GM18907 (cell line): ENCODE data around the gene THSD4.

Source experiments
- ATAC-seq: cut with Tn5 transposase; IDR thresholded peaks from one replicate; pipeline ENCODE4 v1.9.1; 2021; ENCODE audit warnings: mild to moderate bottlenecking, moderate library complexity; ENCODE audit not compliant: unreplicated experiment

Gene THSD4

DNA sequence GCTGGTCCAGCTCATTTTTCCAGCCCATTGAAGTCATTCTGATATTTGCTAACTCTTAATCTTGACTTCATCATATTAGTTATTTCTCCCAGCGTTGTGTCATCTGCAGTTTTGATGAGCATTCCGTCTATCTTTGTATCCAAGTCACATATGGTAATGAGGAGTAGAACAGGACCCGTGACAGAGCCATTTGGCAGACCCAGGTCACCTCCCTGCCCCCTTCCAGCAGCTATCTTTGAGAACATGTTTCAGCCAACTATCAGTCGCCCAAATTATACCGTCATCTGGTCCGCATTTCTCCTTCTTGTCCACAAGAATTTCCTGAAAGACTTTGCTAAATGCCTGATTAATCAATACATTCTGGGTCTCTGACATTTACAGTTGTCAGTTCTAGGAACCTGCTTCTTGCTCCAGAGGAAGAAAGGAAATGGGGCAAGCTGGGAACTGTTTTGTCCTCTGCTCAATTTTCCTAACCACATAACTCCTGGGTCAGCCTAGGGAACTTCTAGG is 347.9 kb downstream of the THSD4 start:
- no peak for ATAC-seq

DNA sequence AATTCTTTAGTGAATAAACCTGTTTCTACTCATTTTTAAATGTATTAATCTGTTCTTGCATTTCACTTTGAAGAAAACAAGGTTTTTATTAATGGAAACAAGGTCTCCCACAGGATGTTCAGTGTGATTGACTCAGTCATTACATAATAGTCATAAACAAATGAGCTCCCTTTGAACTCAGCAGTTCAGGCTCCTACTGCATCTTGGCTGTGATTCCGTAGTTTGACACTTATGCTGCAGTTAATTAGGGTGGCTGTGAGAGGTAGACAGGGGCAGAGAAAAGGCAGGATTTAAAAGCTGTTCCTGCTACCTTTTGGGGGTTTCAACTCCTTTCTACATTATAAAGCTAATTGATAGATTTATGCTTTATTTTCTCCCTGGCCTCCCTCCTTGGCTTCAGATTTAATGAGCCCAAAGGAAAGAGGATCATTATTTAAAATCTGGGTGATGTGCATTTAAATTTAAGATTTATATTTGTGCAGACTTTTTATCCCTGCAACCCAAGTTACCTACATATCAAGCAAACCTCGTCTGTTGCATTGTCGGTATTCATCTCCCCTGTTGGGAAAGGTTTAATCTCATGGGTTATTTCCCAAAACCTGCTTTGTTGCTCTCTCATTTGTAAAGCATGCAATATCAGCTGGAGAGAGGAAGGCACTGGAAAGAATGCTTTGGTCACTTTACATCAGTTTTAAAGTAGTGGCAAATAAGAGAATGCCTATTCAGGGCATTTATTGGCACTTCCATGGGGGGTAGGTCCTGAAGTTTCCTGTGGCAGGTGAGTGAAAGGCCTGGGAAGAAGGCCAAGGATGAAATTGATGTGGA is 350.1 kb downstream of the THSD4 start:
- no peak for ATAC-seq

DNA sequence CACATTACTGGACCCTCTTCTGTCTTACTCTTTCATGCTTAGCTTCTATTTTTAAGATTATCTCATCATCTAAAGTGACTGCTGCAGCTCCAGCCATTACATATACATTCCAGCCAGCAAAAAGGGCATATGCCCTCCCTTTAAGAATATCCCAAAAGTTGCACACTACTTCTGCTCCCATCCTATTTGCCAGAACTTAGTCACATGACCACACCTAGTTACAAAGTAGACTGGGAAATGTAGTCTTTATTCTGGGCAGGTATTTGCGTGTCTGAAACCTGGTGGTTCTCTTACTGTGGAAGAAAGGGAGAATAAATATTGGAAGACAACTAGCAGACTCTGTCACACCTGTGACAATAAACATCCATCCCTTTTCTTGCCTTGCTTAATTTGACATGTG is 353.4 kb downstream of the THSD4 start:
- no peak for ATAC-seq

DNA sequence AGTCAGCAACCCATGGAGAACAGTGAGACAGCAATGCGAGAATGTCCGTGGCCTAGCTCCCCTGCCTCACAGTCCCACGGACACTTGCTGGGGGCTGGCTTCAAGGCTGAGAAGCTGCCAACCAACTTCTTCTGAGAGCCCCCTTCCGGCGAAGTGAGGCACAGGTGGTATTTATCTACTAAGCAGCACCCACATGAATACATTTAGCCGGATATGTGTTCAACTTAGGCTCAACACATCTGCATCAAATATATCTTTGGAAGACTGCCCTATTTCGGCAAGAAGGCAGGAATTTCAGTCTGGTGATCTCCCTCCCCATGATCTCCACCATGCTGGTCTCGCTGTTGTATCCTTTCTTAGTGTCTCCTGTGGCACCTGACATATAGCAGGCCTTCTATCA is 354.1 kb downstream of the THSD4 start:
- ATAC-seq, result no peak

DNA sequence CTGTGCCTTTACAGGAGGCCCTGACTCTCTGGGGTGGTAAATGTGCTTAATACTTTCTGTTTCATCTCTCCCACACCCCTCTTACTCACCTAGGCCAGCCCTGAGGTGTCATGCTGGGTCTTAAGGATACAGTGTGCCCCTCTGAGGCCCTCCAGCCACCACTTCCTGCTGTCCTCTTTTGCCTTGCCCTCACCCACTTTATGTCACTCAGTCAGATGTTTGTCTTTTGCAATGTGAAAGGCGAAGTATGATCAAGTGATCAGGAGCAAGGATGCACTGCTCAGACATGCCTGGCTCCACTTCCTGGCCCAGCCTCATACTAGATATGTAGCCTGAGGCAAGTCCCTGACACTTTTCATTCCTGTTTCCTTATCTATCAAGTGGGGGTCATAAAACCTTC is 356.1 kb downstream of the THSD4 start:
- no peak for ATAC-seq

DNA sequence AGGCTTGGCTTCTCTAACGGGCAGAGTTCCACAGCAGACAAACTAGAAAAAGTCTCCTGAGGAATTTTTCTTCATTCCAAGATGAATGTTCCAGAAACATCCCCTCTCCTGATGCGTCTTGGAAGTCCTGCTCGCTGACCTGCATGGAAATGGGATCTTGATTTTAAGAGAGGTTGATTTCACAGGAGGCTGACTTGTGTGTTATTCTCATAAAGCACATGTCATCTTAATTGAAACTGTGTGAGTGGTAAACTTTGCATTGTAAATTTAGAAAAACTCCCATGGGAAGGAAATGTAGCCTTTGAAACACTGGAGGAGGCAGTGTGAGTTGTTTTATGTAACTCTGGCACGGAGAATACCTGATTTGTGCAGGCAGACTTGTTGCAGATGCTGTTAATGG is 357.3 kb downstream of the THSD4 start:
- ATAC-seq, result no peak

DNA sequence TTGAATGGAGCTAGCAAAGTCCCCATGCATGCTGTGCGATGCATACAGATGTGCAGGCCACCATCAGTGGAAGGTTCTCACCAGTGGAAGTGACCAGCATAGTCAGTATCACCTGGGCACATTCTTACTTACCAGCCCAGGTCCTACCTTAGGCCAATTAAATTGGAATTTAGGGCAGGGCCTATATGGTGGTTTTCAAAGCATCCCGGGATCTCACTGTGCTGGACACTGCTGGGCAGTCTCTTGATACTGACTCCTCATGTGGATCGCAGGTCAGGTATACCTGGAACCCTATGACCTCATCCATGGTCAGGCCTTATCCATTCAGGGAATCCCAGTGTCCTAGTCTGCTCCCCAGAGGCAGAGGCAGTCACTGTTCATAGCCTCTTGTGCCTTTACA is 358.5 kb downstream of the THSD4 start:
- ATAC-seq, result no peak

DNA sequence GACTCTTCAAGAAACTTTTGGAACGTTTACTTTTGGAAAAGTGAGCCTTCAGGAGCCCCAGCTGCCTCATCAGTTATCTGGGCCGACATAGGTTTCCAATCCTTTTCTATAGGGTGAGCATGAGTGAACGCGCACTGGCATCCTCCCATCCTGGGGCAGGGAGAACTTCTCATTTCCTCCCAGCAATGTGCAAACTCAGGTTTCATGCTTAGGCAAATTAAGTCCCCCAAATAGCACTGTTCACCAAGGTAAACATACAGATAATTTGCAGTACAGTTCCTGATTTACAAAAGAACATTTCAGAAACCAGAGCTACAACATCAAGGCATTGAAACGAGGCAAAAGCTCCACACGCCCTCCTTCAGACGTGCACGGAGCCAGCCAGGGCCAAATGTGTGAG is 361.6 kb downstream of the THSD4 start:
- no peak for ATAC-seq

DNA sequence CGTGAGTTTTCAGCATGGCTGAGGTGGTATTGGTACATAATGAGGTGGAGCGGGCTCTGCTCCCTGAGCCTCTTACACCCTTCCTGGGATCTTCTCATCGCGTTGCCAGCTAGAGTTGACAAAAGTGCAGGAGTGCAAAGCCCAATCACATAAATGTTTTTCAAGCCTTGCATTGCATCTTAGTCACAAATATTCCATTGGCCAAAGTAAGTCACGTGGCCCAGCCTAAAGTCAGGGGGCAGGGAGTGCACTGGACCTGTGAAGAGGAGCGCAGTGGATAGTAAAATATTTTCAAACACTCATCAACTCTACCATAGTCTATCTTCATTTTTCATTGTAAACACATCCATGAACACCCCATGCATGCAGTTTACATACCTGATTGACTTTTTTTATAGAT is 365.3 kb downstream of the THSD4 start:
- ATAC-seq, result no peak

DNA sequence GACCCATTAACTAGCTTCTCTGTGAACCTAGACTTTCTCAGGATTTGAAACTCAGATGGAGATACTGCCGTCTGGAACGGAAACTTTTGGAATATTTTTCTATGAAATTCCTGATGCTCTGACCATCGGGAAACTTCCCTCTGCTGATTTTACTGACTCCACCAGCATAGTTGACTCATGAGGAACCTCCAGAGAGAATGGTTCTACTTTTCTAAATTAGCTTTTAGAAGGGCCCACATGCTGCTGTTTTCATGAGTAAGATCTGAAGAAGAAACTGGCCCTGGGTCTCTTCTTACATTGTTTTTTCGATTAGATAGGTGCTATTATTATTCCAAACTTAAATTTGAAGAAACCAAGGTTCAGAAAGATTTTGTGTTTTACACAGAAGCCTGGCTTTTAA is 368.8 kb downstream of the THSD4 start:
- ATAC-seq, result no peak

DNA sequence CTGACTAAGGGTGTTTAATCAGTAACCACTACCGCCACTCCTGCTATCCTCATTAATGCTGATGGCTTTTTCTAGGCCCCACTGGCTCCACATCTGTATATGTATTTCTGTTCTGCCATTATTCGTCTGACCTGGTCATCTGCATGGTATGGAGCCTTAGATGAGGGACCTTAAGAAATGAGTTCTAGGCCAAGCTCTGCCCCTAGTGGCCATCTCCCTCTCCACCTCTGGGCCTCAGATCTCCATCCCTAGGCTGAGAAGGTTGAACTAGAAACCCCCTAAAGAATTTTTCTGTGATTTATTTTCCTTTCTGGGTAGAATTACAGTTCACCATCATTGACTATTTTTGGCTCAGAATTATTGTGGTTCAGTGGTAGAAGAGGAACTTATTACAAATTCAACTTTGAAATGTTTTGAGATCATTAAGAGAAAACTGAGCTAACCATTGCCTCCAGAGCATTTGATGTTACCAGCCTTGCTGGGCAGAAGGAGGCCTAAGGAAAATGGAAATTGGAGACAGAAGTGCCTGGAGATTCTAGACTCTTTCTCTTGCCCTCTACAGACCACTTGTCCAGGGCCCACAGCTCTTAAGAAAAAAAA is 369.9 kb downstream of the THSD4 start:
- ATAC-seq, result no peak

DNA sequence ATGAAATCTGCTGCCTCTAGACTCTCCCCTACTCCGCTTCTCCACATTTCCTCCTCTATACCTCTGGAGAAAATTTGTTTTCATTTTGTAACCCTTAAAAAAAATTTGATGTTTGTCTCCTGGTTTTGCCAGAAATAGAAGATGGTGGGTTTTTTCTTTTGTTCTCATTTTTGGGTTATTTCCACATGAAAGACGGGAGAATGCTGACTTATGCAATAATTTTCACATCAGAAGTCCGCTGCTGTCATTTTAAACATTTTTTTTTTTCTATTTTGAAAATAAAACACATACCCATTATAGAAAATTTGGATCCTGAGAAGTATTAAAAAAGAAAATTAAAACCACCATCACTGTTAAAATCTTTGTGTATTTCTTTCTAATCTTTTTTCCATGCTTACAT is 374.3 kb downstream of the THSD4 start:
- ATAC-seq, result no peak

DNA sequence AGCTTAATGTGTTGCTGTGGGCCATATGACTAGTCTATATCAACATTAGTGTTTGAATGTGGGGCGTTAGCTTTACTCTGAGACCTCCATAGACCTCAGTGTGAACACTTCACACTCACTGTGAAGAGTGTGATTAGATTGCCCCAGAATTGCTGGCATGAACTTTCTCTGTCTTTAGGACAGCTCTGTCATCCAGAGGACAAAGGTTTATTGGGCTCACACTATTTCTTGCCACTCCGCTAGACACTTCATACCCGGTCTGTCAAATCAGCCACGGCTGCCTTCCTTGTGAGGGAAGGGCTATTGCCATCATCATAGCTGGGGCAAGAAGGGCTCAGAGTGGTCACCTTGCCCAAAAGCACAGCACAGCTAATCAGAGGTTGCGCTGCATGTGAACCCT is 378.3 kb downstream of the THSD4 start:
- no peak for ATAC-seq

DNA sequence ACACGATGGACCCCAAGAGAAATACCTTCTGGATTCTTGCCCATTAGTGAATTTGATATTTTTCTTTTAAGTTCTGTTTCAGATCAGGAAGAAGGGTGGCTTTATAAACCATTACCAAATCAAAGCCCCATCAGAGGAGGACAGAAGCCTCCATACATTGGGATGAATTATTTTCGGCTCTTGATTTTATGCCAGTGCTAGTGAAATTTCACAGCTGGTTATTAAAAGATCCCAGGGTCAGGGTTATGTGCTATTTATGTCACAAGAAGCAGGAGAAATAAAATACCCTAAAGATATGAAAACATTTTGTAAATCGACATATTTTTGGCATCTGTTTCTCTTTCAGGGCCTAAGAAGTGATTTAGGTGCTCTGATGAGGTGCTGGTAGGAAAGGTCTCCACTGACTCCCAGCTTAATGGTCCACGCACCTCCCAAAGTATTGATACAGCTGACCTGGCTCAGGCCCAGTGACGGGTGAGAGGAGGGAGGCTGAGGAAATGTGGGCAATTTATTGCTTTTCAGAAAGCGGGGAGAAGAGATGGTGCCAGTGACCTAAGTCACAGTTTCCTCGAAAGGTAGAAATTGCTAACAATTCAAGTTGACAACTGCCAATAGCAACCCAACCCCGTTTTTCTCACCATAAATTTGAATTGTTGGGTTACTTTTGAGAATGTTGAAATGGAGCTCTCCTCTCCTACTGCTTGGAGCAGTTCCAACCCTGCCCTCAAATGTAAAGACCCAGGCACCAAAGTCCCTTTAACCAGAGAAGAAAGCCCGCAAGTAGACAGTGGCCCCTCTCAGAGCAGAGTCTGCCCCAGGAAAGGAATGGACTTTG is 379.5 kb downstream of the THSD4 start:
- ATAC-seq, result no peak

DNA sequence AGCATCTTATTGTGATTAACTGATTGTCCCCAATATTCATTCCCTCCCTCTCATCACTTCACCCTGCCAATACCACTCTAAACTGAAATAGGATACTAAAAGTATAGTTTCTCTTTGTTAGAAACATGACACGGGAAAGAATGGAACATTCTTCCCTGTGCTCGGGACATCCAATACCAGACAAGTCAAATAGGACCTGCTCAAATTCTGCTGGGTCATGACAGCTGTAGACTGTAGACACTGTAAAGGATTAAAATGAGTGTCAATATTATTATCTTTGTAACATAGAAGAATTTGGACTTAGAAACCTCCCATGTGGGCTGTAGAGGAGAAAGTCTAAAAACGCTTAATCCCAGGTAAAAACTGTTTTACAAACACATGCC is 380.1 kb downstream of the THSD4 start:
- ATAC-seq, result no peak

DNA sequence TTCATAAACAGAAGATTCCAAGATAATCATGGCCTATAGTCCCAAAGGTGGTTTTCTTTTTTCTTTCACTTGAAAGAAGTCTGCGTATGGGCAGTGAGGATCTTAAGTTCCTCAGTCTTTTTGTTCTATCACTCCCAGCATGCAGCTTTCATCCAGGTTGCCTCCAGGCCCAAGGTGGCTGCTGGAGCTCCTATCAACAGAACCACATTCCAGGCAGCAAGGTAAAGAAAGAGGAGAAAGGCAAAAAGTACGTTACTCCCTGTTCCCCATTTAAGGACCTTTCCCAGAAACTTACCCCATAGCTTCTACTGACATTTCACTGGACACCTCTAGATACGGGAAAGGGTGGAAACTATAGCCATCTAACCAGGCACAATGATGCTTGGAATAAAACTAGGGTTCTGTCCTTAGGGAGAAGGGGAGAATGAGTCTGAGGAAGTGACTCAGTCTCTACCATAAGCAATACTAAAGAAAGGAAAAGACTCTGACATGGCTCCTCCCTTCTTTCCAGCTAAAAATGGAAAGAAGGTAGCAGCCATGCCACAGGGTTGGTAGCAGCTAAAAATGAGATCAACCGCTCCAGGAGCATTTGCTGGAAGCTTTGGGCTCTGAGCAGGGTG is 381.2 kb downstream of the THSD4 start:
- no peak for ATAC-seq

DNA sequence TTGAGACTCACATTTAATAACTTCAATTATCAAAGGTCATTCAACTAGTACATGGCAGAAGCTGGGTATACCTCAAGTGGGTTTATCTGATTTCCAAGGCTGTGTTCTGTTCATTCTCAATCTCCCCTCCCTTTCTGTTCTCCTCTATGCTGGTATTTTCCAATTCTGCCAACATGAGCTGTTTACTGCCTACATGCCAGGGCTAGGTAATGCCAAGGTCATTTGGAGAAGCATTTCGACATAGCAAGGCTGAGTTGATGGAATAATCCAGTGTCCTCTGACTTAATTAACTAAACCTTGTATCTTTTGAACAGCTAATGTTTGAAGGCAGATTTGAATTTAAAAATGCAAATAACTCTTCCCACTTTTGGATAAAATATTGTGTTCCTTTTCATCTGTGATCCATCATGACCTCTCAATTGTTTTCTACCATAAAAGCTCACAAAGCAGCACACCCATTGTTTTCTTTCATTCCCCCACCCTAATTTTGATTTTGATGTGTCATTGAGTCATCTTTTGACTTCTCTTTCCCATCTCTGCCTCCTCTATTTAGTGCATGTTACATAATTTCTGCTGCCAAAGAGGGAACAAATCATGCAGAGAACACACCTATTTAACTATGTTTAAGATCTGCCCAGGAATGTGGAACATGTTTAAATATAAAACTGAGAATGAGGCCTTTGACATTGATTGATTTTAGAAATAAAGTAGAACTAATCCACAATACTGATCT is 386.2 kb downstream of the THSD4 start:
- ATAC-seq, result no peak

DNA sequence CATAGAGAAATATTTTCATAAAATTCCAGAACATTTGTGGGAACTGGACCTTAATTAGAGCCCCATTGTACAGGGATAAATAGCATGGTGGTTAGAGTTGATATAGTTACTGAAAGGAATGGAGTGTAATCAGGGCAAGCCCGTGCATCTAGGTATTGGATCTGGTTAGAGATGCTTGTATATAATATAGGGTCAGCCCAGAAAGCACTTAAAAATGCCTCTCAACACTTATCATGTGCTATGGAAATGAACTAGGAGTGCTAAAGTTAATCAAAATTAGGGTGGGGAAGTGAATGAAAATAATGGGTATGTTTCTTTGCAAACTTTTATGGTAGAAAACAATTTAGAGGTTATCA is 386.8 kb downstream of the THSD4 start:
- ATAC-seq, result no peak

DNA sequence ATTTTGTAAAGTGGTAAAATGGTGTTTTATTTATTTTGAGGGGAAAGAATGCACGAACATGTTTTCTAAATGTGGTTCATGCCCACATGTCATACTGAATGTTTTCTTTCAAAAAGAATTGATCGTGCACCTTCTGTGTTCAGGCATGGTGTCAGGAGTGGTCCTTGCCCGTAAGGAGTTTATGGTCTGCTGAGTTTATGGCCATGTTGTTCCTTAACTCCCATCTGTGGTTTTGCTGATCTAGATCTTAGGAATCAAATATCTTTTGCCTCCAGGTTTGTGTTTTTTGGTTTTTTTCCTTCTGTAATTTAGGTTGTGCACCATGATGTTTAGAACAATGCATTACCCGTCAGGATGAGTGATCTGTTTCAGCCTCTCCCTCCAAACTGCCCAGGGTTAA is 390.7 kb downstream of the THSD4 start:
- ATAC-seq, result no peak

DNA sequence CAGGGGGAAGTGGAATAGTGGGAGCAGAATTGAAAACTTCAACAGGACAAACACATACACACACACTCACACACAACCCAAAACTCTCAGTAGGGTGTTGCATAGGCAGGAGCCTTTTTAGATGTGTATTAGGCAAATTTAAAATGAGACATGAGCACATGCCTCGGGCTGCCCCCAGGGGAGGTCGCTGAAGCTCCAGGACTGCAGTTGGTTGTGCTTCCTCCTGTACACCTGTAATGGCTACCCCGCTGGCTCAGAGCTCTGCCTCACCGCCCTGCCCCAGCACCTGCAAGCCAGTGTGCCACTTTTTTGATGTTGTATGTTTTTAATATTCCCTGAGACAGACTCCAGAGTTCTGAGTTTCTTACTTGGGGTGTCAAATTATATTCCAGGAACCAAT is 391.7 kb downstream of the THSD4 start:
- no peak for ATAC-seq
